ENCODE results near the gene TFCP2. TPM values are rescaled to one million over a fixed set of nuclear protein-coding genes. Genes with fewer than 3 reads are reported as not detected.

Gene TFCP2
- total RNA-seq, 2 experiments from 2014 or later = 9.4 to 11.7 TPM

- H3K9me3 ChIP-seq (ENCODE audit: control insufficient read depth in 1 of 2, insufficient read depth in 1 of 2, low read length in 2 of 2) = no peaks in the 10 kb centered on the region
- H3K4me1 ChIP-seq (ENCODE audit: insufficient read depth, low read length) = no peaks in the 10 kb centered on the region
- POLR2A ChIA-PET = interaction anchor here (0.5 kb wide), 1 partner anchor 26 kb away, joined by 3 read pairs; no protein-coding TSS in a partner anchor
- intact Hi-C loops (cut with DNase I, micrococcal nuclease) = no loop called here
- Mint-ChIP-seq H3K4me1 (ENCODE audit: low read depth) (peaks cover 7% of the 10 kb centered on the region), H3K4me3 (no peak overlapping the region), H3K36me3 (ENCODE audit: low read depth) (peaks cover 13% of the 10 kb centered on the region), H3K27me3 (no peaks in the 10 kb centered on the region), H3K9me3 (no peaks in the 10 kb centered on the region), H3K27ac (no peak overlapping the region)
- no peak for DNase-seq
- no peaks in the 10 kb centered on the region for H3K27me3 ChIP-seq (ENCODE audit: control insufficient read depth in 1 of 2, insufficient read depth in 2 of 2, low read length in 2 of 2)
- TF ChIP-seq, protein P1, sequence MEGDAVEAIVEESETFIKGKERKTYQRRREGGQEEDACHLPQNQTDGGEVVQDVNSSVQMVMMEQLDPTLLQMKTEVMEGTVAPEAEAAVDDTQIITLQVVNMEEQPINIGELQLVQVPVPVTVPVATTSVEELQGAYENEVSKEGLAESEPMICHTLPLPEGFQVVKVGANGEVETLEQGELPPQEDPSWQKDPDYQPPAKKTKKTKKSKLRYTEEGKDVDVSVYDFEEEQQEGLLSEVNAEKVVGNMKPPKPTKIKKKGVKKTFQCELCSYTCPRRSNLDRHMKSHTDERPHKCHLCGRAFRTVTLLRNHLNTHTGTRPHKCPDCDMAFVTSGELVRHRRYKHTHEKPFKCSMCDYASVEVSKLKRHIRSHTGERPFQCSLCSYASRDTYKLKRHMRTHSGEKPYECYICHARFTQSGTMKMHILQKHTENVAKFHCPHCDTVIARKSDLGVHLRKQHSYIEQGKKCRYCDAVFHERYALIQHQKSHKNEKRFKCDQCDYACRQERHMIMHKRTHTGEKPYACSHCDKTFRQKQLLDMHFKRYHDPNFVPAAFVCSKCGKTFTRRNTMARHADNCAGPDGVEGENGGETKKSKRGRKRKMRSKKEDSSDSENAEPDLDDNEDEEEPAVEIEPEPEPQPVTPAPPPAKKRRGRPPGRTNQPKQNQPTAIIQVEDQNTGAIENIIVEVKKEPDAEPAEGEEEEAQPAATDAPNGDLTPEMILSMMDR (IDR thresholded peaks at IDR 0.05) = no peak
- H3K36me3 ChIP-seq (ENCODE audit: insufficient read depth, low read length) = peaks cover 7% of the 10 kb centered on the region
- no peak overlapping the region for H3K27ac ChIP-seq (ENCODE audit: low read depth in 1 of 2, low read length in 2 of 2)
- CTCF ChIA-PET = no interaction called here
- no peak for ATAC-seq (ENCODE audit: poor library complexity)
- H3K4me3 ChIP-seq (ENCODE audit: low read length) = no peak overlapping the region
These were observed 44.0 kb downstream of the TFCP2 start for GRCh38 chr12:51128919-51129318.

DNA sequence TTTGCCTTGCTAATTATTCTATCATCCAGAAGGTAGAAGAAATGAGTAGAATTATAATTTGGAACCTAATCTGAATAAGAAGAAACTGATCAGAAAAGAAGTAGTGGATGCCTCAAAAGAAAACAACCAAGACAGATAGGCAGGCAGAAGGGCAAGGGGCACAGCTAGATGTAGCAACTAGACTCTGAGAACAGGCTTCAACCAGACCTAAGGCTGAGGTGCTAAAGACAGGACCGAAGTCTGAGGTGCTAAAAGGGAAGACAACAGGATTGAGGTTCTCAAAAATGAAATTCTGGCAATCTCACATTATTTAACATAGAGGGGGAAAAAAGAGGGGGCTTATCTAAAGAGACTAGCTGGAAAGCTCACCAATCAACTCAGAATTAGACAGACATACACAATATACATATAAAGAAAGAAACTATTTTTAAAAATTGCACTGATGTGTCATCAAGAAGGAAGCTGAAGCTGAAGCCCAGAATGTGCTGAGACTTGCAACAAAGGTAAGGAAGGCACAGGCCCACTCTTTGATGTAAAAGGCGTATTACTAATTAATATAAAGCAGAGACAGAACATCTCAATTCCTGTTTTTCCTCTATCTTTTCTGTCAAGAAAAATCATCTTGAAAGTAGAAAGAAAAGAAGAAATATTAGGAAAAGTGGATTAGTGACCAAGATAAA is 45.7 kb downstream of the TFCP2 start:
- Mint-ChIP-seq H3K27me3 (no peaks in the 10 kb centered on the region), H3K27ac (no peak overlapping the region), H3K9me3 (no peaks in the 10 kb centered on the region), H3K4me1 (ENCODE audit: low read depth) (peaks cover 7% of the 10 kb centered on the region), H3K36me3 (ENCODE audit: low read depth) (peaks cover 13% of the 10 kb centered on the region), H3K4me3 (no peak overlapping the region)
- Histone ChIP-seq H3K27ac (ENCODE audit: low read depth in 1 of 2, low read length in 2 of 2) (no peak overlapping the region), H3K36me3 (ENCODE audit: insufficient read depth, low read length) (peaks cover 7% of the 10 kb centered on the region), H3K4me3 (ENCODE audit: low read length) (no peak overlapping the region), H3K4me1 (ENCODE audit: insufficient read depth, low read length) (no peaks in the 10 kb centered on the region), H3K27me3 (ENCODE audit: control insufficient read depth in 1 of 2, insufficient read depth in 2 of 2, low read length in 2 of 2) (no peaks in the 10 kb centered on the region), H3K9me3 (ENCODE audit: control insufficient read depth in 1 of 2, insufficient read depth in 1 of 2, low read length in 2 of 2) (no peaks in the 10 kb centered on the region)
- no peak for DNase-seq
- POLR2A ChIA-PET = interaction anchor here (0.6 kb wide), 1 partner anchor 704 kb away, joined by 4 read pairs; no protein-coding TSS in a partner anchor
- intact Hi-C loops (cut with DNase I, micrococcal nuclease) = no loop called here
- CTCF ChIA-PET = no interaction called here
- ATAC-seq (ENCODE audit: poor library complexity) = no peak
- TF ChIP-seq, protein P1 (IDR thresholded peaks at IDR 0.05) = no peak

DNA sequence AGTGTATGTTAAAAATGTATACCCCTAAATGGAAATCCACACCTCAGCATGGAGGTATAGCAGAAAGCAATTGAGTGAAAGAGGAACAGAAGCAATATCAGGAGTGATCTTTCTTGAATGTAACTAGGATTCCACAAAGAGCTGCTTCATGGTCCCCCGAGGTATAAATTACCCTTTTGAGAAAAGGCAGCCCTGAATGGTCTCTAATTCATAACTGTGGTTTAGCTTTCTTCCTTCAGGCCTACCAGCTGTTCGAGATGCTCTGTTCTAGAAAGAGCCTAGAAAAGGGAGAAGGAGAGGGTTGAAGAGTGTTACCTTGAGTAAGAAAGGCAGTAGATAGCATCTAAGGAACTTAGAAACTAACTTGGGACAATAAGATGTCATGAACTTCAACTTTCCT is 46.6 kb downstream of the TFCP2 start:
- no peak overlapping the region for H3K4me3 ChIP-seq (ENCODE audit: low read length)
- Mint-ChIP-seq H3K36me3 (ENCODE audit: low read depth) (peaks cover 10% of the 10 kb centered on the region), H3K27me3 (no peaks in the 10 kb centered on the region), H3K4me1 (ENCODE audit: low read depth) (peaks cover 7% of the 10 kb centered on the region), H3K27ac (no peak overlapping the region), H3K4me3 (no peak overlapping the region), H3K9me3 (no peaks in the 10 kb centered on the region)
- no peak for ATAC-seq (ENCODE audit: poor library complexity)
- no peaks in the 10 kb centered on the region for H3K9me3 ChIP-seq (ENCODE audit: control insufficient read depth in 1 of 2, insufficient read depth in 1 of 2, low read length in 2 of 2)
- no peaks in the 10 kb centered on the region for H3K4me1 ChIP-seq (ENCODE audit: insufficient read depth, low read length)
- H3K27ac ChIP-seq (ENCODE audit: low read depth in 1 of 2, low read length in 2 of 2) = no peak overlapping the region
- CTCF ChIA-PET = no interaction called here
- peaks cover 7% of the 10 kb centered on the region for H3K36me3 ChIP-seq (ENCODE audit: insufficient read depth, low read length)
- DNase-seq = no peak
- intact Hi-C loops (cut with DNase I, micrococcal nuclease) = no loop called here
- TF ChIP-seq, protein P1 (IDR thresholded peaks at IDR 0.05) = no peak
- POLR2A ChIA-PET = interaction anchor here (0.6 kb wide), 1 partner anchor 705 kb away, joined by 4 read pairs; no protein-coding TSS in a partner anchor
- H3K27me3 ChIP-seq (ENCODE audit: control insufficient read depth in 1 of 2, insufficient read depth in 2 of 2, low read length in 2 of 2) = no peaks in the 10 kb centered on the region
